Suppressor macrophage treated with lipopolysaccharide for 4 hours (primary cell): Measurements from ENCODE around the gene PRDM13.
"Not testable (repeated sequence)": the region's sequence is repeated elsewhere in the genome, so short reads cannot be mapped to it uniquely, and the experiment has no call there.

Source experiments
- DNase-seq: peaks from one replicate; pipeline ENCODE4 v3.0.0-alpha.2; 2020

The PRDM13 gene

GRCh38 chr6:99603421-99604165 is 3.0 kb upstream of the PRDM13 start:
- peak; percentile 30 for DNase-seq

DNA sequence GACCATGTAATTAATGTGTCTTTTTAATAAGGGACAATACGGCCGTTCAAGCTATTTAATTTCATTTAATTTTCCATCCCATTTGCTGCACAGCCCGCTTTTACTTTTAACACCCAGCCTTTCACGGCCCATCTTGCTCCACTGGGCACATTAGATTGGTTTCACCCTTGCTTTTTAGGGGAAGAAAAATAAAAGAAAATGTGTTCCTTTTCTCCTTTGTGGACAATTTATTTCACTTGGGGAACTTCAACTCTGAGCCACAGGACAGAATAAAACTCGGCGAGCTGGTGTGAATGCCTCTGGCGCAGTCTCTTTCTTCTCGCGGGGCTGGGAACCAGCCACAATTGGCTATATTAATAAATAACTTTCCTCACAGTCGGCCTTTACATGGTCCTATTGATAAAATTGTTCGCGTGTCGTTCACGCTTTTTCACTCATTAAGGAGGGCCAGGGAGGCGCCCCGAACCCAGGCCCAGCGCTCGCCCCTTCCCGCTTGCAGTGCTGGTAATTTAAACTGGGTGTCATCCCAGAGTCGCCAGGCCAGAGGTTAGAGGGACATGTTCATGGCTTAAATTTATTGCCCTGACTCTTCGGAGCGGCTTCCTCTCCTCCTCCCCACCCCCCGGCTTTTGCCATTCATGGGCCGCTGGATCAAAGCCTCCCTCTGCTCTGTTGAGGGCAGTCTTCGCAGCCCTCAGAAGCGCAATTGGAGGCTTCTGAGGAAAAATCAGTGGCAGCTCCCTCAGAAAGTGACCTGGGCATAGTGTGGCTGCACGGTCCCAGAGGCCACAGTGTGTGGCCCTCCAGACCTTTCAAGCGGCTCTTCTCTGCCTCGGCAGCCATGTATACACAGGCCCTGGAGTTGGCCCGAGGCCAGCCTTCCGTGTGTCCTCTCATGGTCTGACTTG is 2.2 kb upstream of the PRDM13 start:
- DNase-seq: no peak

DNA sequence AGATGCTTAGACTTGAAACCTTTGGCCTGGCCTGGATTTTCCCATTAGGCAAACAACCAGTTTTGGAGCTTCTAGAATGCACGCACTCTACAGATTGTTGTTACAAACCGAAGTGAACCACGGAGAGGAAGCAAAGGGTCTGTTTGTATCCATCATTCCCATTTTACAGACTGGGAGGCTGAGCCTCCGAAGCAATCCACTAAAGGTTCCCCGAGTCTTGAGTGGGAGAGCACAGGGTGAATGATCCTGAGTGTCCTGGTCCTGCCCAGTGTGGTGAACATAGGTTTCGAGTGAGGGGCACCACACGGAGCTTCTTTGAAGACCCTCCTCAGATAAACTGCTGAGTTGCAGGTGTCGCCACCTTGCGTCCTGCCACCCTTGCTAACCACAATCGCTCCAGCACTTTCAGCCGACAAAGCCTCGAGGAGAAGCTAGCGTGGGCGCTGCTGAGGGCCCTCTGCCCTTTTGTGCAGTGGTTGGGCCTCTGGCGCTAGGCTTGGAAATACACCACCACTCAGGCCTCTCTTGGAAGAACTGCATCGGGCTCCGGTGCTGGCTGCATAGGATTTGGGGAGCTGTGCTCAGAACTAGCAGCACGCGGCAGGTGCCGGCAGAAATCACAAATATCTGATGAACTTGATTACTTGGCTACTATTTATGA is 1.4 kb upstream of the PRDM13 start:
- no peak for DNase-seq

DNA sequence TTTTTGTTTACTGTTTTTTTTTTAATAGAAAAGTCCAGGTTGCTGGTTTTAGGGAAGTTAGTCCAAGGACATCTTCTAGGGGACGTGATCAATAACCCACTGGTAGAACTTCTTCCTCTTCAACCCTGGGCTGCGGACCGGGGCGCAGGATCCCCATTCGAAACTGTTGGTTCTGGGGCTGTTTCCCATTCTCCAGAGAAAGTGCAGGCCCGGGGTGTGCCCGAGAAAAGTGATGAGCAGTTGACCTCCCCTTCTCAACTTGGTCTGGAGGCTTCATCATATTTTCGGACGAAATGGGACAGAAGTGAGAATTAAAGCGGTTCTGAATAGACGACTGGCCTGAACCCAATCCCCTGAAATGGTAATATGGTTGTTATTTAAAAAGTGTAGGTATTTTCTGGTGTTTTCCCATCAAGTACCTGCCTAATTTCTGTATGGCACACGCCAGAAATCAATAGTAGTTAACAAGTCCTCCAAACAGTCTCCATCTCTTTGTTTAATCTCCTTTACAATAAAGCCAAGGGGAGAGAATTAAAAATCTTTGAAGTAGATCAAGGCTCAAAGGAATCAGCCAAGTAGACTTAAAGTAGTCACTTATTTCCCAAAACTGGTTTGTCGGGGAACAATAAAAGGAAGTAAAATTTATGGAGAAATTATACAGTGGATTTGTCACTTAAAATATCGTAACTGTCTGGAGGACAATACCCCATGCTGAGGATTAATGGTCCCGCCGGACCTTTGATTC is 550 bp upstream of the PRDM13 start:
- no peak for DNase-seq

DNA sequence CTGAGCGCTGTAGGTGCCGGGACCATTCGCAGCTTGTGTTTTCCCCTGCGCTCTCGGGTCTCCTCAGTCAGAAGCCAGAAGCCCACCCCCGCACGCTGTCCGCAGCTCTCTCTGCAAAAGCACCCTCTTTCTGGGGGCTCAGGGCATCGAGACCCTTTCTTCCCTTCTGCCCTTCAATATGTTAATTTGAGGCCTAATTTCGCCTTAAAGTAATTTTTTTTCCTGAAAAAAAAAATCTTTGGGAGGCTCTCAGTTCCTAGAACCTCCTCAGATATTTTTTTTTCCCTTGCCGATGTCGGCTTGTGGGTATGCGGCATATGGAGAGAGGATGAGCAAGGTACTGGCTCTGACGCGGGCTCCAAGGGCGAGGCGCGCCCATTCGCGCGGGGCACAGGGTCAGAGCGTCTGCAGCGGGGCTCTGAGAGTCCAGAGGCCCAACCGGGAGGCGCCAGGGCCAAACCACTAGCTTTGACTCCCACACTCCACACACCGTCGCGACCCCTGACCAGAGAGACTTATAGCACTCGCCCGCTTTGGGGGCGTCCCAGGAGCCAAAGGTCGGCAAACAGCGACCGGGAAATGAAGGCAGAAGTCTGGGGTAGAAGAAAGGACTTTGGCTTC is 893 bp downstream of the PRDM13 start:
- DNase-seq: no peak

GRCh38 chr6:99608059-99608885 is 1.6 kb downstream of the PRDM13 start:
- DNase-seq: no peak

- DNase-seq: no peak
These were observed 2.4 kb downstream of the PRDM13 start for GRCh38 chr6:99608886-99609482.

DNA sequence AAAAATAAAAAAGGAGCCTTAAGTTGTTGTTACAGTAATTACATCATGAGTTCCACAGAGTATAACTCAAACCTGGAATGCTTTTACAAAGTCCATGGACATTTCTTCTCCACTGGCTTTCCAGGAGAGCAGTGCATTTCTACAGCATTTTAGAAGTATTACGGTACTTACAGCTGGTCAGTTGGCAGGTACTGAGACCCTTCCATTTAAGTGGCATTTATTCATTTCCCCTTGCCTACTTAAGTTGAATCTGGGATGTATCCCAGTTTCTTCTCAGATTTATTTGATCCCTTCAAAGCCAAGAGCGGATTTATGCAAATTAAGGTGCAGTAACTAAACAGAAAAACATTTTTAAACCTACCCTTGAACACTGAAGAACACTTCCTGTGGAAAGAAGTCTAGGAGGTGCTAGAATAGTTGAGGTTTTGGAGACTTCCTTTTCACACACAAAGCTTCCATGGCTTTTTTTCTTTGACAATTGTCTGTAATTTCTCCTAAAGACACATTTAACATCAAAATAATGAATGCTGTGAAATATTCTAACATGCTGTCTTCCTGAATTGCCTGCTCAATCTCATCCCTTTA is 3.4 kb downstream of the PRDM13 start:
- no peak for DNase-seq

GRCh38 chr6:99611148-99611547 is 4.5 kb downstream of the PRDM13 start:
- peak; percentile 49 for DNase-seq

GRCh38 chr6:99612551-99613408 is 6.1 kb downstream of the PRDM13 start:
- no peak for DNase-seq

- peak; percentile 60 for DNase-seq
These were observed 6.7 kb downstream of the PRDM13 start for GRCh38 chr6:99613409-99613704.

DNA sequence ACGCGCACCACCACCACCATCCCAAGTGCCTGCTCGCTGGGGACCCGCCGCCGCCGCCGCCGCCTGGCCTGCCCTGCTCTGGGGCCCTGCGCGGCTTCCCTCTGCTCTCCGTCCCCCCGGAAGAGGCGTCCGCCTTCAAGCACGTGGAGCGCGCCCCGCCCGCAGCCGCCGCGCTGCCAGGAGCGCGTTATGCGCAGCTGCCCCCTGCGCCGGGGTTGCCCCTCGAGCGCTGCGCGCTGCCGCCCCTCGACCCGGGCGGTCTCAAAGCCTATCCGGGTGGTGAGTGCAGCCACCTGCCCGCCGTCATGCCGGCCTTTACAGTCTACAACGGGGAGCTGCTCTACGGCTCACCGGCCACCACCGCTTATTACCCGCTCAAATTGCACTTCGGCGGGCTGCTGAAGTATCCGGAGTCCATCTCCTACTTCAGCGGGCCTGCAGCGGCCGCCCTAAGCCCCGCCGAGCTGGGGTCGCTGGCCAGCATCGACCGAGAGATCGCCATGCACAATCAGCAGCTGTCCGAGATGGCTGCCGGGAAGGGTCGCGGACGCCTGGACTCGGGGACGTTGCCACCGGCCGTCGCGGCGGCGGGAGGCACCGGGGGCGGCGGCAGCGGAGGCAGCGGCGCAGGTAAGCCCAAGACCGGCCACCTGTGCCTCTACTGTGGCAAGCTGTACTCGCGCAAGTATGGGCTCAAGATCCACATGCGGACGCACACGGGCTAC is 7.2 kb downstream of the PRDM13 start:
- peak; percentile 34 for DNase-seq

DNA sequence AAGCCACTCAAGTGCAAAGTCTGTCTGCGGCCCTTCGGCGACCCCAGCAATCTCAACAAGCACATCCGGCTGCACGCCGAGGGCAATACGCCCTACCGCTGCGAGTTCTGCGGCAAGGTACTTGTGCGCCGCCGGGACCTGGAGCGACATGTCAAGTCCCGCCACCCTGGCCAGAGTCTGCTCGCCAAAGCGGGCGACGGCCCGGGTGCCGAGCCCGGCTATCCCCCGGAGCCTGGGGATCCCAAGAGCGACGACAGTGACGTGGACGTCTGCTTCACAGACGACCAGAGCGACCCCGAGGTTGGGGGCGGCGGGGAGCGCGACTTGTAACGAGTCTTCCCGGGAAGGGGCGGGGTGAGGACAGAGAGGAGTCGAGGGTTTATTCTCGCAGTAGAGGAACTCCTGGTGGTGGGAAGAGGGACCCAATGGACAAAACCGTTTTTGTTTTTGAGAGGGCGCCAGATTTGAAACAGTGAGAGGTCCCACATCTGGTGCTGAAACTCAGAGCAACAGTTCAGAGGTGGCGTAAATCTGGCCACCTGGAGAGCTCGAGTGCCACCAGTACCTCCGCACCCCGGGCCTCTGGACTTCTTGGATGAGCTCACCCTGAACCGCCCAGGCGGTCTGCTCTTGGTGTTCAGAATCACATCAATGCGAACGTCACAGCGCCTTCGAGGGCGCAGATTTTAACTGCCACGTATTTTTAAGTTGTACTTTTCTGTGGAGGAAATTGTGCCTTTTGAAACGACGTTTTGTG is 8.0 kb downstream of the PRDM13 start:
- DNase-seq: peak; percentile 23

- no peak for DNase-seq
These were observed 10.5 kb downstream of the PRDM13 start for GRCh38 chr6:99617131-99617530.

DNA sequence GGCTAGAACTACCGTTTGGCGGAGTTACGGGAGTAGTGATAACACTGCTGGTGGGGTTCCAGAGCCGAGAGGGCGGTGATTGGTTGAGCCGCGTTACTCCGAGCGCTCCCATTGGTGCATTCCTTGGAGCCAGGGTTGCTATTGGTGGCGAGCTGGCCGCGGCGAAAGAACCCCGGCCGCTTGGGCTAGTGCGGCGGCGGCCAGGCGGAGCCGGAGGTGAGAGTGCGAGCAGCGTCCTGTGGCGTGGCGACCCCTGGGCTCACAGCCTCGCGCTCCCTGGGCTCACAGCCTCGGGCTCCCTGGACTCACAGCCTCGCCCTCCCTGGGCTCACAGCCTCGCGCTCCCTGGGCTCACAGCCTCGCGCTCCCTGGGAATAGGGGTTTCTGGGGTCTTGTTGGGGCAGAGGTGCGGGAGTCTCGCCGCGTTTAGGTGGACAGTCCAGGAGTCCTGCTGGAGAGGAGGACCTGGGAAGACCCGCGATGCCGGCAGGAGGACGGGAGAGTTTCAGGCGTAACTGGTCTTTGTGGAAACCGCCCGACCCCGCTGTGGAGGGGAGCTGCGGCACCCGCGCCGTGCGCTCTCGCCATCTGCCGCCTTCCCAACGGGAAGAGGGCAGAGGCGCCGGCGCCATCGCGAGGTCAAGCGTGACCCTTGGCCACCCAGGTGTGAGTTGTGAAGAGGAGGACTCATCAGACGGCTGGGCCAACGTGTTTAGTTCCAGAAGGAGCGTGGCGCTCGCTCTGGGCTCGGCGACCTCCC is 12.2 kb downstream of the PRDM13 start:
- no peak for DNase-seq

DNA sequence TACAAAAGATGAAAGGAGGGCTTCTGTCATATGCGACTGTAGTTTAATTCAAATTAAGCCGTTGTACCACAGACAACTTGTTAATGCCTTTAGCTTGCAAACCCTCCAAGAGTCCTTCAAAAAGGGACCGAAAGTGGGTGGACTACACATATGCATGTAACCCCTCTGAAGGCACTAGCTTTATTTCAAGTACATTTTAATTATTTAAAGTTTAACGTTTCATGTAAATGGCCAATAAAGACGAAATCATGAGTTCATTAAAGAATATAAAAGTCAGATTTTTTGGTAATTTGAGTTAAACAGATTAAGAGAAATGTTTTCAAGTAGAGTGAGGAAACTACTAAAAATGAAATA is 12.8 kb downstream of the PRDM13 start:
- no peak for DNase-seq

DNA sequence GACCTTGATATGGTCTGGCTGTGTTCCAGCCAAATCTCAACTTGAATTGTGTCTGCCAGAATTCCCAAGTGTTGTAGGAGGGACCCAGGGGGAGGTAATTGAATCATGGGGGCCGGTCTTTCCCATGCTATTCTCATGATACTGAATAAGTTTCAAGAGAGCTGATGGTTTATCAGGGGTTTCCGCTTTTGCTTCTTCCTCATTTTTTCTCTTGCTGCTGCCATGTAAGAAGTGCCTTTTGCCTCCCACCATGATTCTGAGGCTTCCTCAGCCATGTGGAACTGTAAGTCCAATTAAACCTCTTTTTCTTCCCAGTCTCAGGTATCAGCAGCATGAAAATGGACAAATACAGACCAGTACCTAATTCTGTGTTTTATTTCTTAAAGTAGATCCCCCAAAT is 15.4 kb downstream of the PRDM13 start:
- DNase-seq: not testable (repeated sequence)

DNA sequence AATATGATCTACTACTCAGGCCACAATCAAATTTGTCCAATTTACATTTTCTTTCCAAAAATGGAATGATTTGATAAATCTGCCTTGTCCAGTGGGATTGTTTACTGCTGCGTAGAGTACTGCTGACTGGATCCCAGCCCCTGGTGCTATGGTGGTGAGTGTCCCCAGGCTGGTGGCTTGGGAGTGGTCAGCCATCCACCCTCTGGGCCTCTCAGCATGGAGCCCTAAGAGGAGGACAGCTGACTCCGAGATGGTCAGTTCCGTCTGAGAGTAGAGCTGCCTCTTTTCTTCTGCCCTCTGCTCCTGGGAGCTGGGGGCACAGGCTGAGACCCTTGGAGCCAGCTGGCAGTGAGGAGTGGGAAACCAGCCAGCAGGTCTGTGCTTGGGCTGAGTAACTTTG is 22.7 kb downstream of the PRDM13 start:
- no peak for DNase-seq
